Body of pancreas (tissue), 4 donors: Measurements from ENCODE around the gene AKAP6. TPM values are rescaled to one million over a fixed set of nuclear protein-coding genes. Genes with fewer than 3 reads are reported as not detected.

ENCODE experiments used
- ATAC-seq: fragments of 150-250 bp; one replicate; pipeline ENCODE4 v1.9.1; 2016
- DNase-seq, 4 donors: peaks; one replicate each; pipeline ENCODE4 v3.0.0-alpha.2; 2019
- H3K27ac ChIP-seq, 4 donors: fragments of 200-600 bp; sonication (generic); 1 replicate in 3 of 4; 2 replicates in 1 of 4; pipeline versions ENCODE4 v1.5.1 to v1.6.1; 2016 to 2019; ENCODE audit warnings: mild to moderate bottlenecking in 1 of 4, mixed read lengths in 1 of 4, moderate library complexity in 1 of 4
- H3K27me3 ChIP-seq, 2 donors: fragments of 200-600 bp; sonication (generic); one replicate each; pipeline ENCODE4 v1.6.0; 2016; ENCODE audit warnings: mild to moderate bottlenecking in 1 of 2
- H3K36me3 ChIP-seq, 2 donors: fragments of 200-600 bp; sonication (generic); replicated peaks in 1 of 2; 2 replicates each; pipeline ENCODE4 v1.5.1; 2016; ENCODE audit warnings: low read depth in 2 of 2; ENCODE audit not compliant: insufficient read depth in 1 of 2
- H3K4me1 ChIP-seq: fragments of 200-600 bp; sonication (generic); one replicate; pipeline ENCODE4 v1.6.0; 2016
- H3K4me3 ChIP-seq, 2 donors: fragments of 200-600 bp; sonication (generic); 1 replicate in 1 of 2; 2 replicates in 1 of 2; pipeline ENCODE4 v1.5.1; 2016 to 2019
- H3K9me3 ChIP-seq, 3 donors: fragments of 200-600 bp; sonication (generic); 1 replicate in 2 of 3; 2 replicates in 1 of 3; pipeline ENCODE4 v1.5.1; 2016
- POLR2A ChIP-seq, 3 donors: fragments of 450-650 bp; IDR thresholded peaks; one replicate each; pipeline ENCODE4 v1.6.1; 2016; ENCODE audit warnings: antibody characterized with exemption in 3 of 3, mild to moderate bottlenecking in 2 of 3
- WGBS, 2 donors: methylation state at CpG; one replicate each; pipeline ENCODE4 v1.1.5; 2017; 5-methylcytosine and 5-hydroxymethylcytosine counted together
- intact Hi-C: fragments of 100-400 bp; cut with DNase I; formaldehyde crosslinking; loops from one replicate; pipeline ENCODE4 v1.15.1; 2023
- total RNA-seq, 2 donors: library from RNA; depleted of rRNA; stranded (reverse); fragments of >200 nt; gene quantifications; one replicate each; pipeline ENCODE4 v1.1.0, GENCODE V29; 2016
- TF ChIP-seq, protein P1 (sequence below), 7 experiments: fragments of 450-650 bp in 4 of 7; fragments of 200-600 bp in 3 of 7; sonication (generic) in 3 of 7; IDR thresholded peaks; one replicate each; pipeline ENCODE4 v1.5.1; 2016 to 2019; ENCODE audit warnings: antibody characterized with exemption in 7 of 7

The AKAP6 gene
- total RNA-seq, 2 donors from 2014 or later, result 2.0 to 2.9 TPM

DNA sequence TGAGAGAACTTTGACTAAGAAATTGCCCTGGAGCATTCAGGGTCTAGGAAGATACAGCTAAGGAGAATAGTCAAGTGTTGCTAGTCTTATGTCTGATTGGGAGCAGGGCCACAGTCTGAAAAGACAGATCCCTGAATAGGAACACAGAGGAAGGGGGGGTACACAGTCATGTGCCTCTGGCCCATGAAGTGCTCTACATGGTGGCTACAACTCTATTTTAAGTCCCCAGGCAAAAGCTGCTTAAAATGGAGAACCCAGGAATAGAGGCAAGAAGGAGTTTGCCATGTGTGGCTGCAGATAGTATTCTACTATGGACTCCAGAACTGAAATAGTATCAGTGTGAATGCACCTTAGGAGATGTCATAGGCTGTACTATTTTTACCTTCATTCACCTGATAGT, 491.6 kb downstream of the AKAP6 start:
- H3K36me3 ChIP-seq, result no peaks in the 10 kb centered on the region
- TF ChIP-seq POLR2A (IDR thresholded peaks at IDR 0.05), result no peak
- TF ChIP-seq, protein P1, sequence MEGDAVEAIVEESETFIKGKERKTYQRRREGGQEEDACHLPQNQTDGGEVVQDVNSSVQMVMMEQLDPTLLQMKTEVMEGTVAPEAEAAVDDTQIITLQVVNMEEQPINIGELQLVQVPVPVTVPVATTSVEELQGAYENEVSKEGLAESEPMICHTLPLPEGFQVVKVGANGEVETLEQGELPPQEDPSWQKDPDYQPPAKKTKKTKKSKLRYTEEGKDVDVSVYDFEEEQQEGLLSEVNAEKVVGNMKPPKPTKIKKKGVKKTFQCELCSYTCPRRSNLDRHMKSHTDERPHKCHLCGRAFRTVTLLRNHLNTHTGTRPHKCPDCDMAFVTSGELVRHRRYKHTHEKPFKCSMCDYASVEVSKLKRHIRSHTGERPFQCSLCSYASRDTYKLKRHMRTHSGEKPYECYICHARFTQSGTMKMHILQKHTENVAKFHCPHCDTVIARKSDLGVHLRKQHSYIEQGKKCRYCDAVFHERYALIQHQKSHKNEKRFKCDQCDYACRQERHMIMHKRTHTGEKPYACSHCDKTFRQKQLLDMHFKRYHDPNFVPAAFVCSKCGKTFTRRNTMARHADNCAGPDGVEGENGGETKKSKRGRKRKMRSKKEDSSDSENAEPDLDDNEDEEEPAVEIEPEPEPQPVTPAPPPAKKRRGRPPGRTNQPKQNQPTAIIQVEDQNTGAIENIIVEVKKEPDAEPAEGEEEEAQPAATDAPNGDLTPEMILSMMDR (IDR thresholded peaks at IDR 0.05), result no peak
- no peaks in the 10 kb centered on the region for H3K27me3 ChIP-seq
- H3K4me3 ChIP-seq, result no peak overlapping the region
- ATAC-seq (no peak), DNase-seq (no peak)
- no peaks in the 10 kb centered on the region for H3K4me1 ChIP-seq
- no peaks in the 10 kb centered on the region for H3K9me3 ChIP-seq
- intact Hi-C loops, result no loop called here
- H3K27ac ChIP-seq, result no peak overlapping the region

DNA sequence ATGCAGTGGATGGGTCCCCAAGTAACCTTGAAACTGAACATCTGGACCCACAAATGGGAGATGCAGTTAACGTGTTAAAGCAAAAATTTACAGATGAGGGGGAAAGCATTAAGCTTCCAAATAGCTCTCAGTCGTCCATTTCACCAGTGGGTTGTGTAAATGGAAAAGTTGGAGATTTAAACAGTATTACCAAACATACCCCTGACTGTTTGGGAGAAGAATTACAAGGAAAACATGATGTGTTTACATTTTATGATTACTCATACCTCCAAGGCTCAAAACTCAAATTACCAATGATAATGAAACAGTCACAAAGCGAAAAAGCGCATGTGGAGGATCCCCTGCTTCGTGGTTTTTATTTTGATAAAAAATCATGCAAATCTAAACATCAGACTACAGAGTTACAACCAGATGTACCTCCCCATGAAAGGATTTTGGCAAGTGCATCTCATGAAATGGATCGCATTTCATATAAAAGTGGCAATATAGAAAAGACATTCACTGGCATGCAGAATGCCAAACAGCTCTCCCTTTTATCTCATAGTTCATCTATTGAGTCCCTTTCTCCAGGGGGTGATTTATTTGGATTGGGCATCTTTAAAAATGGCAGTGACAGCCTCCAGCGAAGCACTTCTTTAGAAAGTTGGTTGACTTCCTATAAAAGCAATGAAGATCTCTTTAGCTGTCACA, 493.0 kb downstream of the AKAP6 start:
- Histone ChIP-seq H3K4me3 (no peak overlapping the region), H3K9me3 (no peaks in the 10 kb centered on the region), H3K36me3 (no peaks in the 10 kb centered on the region), H3K27me3 (no peaks in the 10 kb centered on the region), H3K27ac (no peak overlapping the region), H3K4me1 (no peaks in the 10 kb centered on the region)
- DNase-seq (no peak), ATAC-seq (no peak)
- 83 to 85% methylated on average over 7 of the region's 7 CpGs for WGBS, 2 donors
- intact Hi-C loops, result no loop called here
- TF ChIP-seq POLR2A (IDR thresholded peaks at IDR 0.05), result no peak
- TF ChIP-seq, protein P1 (IDR thresholded peaks at IDR 0.05), result no peak

DNA sequence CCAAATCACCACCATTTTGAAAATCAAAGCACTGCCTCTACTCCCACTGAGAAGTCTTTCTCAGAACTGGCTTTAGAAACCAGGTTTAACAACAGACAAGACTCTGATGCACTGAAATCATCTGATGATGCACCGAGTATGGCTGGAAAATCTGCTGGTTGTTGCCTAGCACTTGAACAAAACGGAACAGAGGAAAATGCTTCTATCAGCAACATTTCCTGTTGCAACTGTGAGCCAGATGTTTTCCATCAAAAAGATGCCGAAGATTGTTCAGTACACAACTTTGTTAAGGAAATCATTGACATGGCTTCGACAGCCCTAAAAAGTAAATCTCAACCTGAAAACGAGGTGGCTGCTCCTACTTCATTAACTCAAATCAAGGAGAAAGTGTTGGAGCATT, 494.6 kb downstream of the AKAP6 start:
- H3K36me3 ChIP-seq, result no peaks in the 10 kb centered on the region
- no peak overlapping the region for H3K4me3 ChIP-seq
- ATAC-seq (no peak), DNase-seq (no peak)
- H3K4me1 ChIP-seq, result no peaks in the 10 kb centered on the region
- intact Hi-C loops, result no loop called here
- no peak overlapping the region for H3K27ac ChIP-seq
- no peak for TF ChIP-seq POLR2A (IDR thresholded peaks at IDR 0.05)
- TF ChIP-seq, protein P1 (IDR thresholded peaks at IDR 0.05), result no peak
- no peaks in the 10 kb centered on the region for H3K9me3 ChIP-seq
- 73% methylated on average over 5 of the region's 5 CpGs for WGBS, 2 donors
- no peaks in the 10 kb centered on the region for H3K27me3 ChIP-seq

DNA sequence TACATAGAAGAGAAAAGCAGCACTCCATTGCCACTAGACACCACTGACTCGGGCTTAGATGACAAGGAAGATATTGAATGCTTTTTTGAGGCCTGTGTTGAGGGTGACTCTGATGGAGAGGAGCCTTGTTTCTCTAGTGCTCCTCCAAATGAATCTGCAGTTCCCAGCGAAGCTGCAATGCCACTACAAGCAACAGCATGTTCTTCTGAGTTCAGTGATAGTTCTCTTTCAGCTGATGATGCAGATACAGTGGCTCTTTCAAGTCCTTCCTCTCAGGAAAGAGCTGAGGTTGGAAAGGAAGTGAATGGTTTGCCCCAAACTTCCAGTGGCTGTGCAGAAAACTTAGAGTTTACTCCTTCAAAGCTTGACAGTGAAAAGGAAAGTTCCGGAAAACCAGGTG, 495.1 kb downstream of the AKAP6 start:
- H3K4me3 ChIP-seq, result no peak overlapping the region
- WGBS, 2 donors, result 79 to 82% methylated on average over 3 of the region's 3 CpGs
- DNase-seq (no peak), ATAC-seq (no peak)
- intact Hi-C loops, result no loop called here
- H3K27ac ChIP-seq, result no peak overlapping the region
- no peak for TF ChIP-seq POLR2A (IDR thresholded peaks at IDR 0.05)
- TF ChIP-seq, protein P1 (IDR thresholded peaks at IDR 0.05), result no peak
- no peaks in the 10 kb centered on the region for H3K4me1 ChIP-seq
- no peaks in the 10 kb centered on the region for H3K36me3 ChIP-seq
- no peaks in the 10 kb centered on the region for H3K27me3 ChIP-seq
- no peaks in the 10 kb centered on the region for H3K9me3 ChIP-seq

DNA sequence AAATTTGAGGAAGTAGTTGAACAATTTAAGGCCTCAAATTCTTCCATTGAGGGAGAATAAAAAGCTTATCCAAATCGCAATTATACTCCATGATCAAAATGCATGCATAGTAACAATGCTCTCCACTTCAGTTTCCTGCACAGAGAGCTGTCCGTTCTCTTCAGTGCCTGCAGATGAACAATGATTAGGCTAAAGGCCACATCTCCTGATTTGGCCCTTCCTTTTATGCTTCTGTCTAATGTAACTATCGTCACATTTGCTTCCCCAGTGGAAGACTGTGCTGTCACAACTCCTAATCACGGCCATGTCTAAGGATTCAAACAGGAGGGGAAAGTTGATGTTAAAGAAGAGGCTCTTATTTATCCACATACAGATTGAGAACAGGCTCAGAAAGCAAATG, 496.0 kb downstream of the AKAP6 start:
- Histone ChIP-seq H3K27ac (no peak overlapping the region), H3K4me1 (no peaks in the 10 kb centered on the region), H3K27me3 (no peaks in the 10 kb centered on the region), H3K4me3 (no peak overlapping the region), H3K36me3 (no peaks in the 10 kb centered on the region), H3K9me3 (no peaks in the 10 kb centered on the region)
- TF ChIP-seq, protein P1 (IDR thresholded peaks at IDR 0.05), result no peak
- ATAC-seq (no peak), DNase-seq (no peak)
- 69 to 77% methylated on average over 4 of the region's 4 CpGs for WGBS, 2 donors
- intact Hi-C loops, result no loop called here
